ENCODE measurements around the gene KIAA0825.
"Not testable (repeated sequence)": the region's sequence is repeated elsewhere in the genome, so short reads cannot be mapped to it uniquely, and the experiment has no call there.

KIAA0825 gene

GRCh38 chr5:94618493-94619328, at the start of gene KIAA0825, which contains the start of gene SLF1:
Gene KIAA0825, minus strand, starts transcription at chr5:94618604. Its CDS starts 81,478 bp downstream, at chr5:94537126.
Gene SLF1, plus strand, starts transcription at chr5:94618669. Its CDS starts 10,142 bp downstream, at chr5:94628811.
- DNase-seq = peak; percentile 88 to 91

GRCh38 chr5:94667937-94668336, 49.5 kb upstream of the KIAA0825 start:
- no peak for DNase-seq

GRCh38 chr5:94661086-94661485, 42.7 kb upstream of the KIAA0825 start:
- no peak for DNase-seq

GRCh38 chr5:94660506-94660905, 42.1 kb upstream of the KIAA0825 start:
- no peak for DNase-seq

- no peak for DNase-seq
Observed at GRCh38 chr5:94658272-94658671, 39.9 kb upstream of the KIAA0825 start.

GRCh38 chr5:94649874-94650273, 31.5 kb upstream of the KIAA0825 start:
- no peak for DNase-seq

- DNase-seq = no peak
Observed at GRCh38 chr5:94646758-94647157, 28.4 kb upstream of the KIAA0825 start.

- DNase-seq = no peak
Observed at GRCh38 chr5:94645053-94645452, 26.6 kb upstream of the KIAA0825 start.

- DNase-seq = no peak
Observed at GRCh38 chr5:94640176-94640575, 21.8 kb upstream of the KIAA0825 start.

- no peak for DNase-seq
Observed at GRCh38 chr5:94632024-94632423, 13.6 kb upstream of the KIAA0825 start.

- no peak for DNase-seq
Observed at GRCh38 chr5:94627191-94627590, 8.8 kb upstream of the KIAA0825 start.

- no peak for DNase-seq
Observed at GRCh38 chr5:94623877-94624276, 5.5 kb upstream of the KIAA0825 start.

- no peak for DNase-seq
Observed at GRCh38 chr5:94623011-94623410, 4.6 kb upstream of the KIAA0825 start.

GRCh38 chr5:94621763-94622162, 3.4 kb upstream of the KIAA0825 start:
- DNase-seq = no peak

- no peak for DNase-seq
Observed at GRCh38 chr5:94620256-94620655, 1.9 kb upstream of the KIAA0825 start.

- DNase-seq = peak; percentile 61 to 75
Observed at GRCh38 chr5:94618029-94618492, 343 bp downstream of the KIAA0825 start.

- no peak for DNase-seq
Observed at GRCh38 chr5:94615862-94616261, 2.5 kb downstream of the KIAA0825 start.

GRCh38 chr5:94614156-94614805, 4.1 kb downstream of the KIAA0825 start:
- DNase-seq = no peak

- DNase-seq = peak; percentile 2 to 16
Observed at GRCh38 chr5:94613583-94613982, 4.8 kb downstream of the KIAA0825 start.

GRCh38 chr5:94595281-94595840, 23.0 kb downstream of the KIAA0825 start:
- no peak for DNase-seq

- DNase-seq = peak in 1 of 2 experiments; percentile 18
Observed at GRCh38 chr5:94577466-94578245, 40.7 kb downstream of the KIAA0825 start.

- DNase-seq = no peak
Observed at GRCh38 chr5:94575196-94575595, 43.2 kb downstream of the KIAA0825 start.

- DNase-seq = not testable (repeated sequence)
Observed at GRCh38 chr5:94573349-94573748, 45.1 kb downstream of the KIAA0825 start.
